GM18907 (cell line): ENCODE results near the gene ZFP90.
"Not testable (repeated sequence)": the region's sequence is repeated elsewhere in the genome, so short reads cannot be mapped to it uniquely, and the experiment has no call there.

Experiments used
- ATAC-seq: cut with Tn5 transposase; IDR thresholded peaks from one replicate; pipeline ENCODE4 v1.9.1; 2021; ENCODE audit warnings: mild to moderate bottlenecking, moderate library complexity; ENCODE audit not compliant: unreplicated experiment

Gene ZFP90

DNA sequence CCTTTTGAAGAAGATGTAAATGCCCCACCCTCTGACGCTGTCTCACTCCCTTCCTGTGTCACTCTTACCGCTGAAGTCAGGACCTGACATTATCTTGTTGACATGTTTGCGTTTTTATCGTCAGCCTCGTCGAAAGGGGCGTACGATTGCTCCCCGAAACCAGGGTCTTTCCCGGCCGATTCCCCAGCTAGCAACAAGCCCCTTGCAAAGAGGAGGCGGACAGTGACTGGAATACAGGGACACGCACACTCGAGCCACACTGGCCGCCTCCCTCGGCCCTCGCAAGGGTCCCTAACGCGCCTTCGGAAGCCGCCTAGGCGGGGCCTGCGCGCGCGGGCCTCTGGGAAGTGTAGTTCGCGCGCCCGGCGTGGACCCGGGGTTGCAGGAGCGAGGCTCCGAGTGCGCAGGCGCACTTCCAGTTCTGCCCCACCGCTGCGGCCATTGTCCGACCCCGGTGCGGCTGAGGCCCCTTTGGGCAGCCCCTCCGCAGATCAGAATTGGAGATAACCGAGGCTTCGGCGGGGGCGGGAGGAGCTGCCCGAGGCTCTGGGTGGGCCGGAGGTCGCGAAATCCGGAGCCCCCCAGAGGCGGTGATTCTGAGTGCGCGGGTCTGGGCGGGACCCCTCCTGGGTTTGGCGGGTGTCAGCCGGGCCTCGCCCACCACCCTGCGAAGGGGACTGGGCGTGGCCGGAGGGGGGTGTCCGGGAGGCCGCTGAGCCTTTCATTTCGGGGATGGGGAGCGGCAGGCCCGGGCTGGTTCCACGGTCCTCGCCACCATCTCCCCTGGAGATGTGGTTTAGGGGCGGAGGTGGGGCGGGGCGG lies at the start of gene ZFP90:
ZFP90 (plus strand) TSS at position 412 of the 822 bp plus-strand sequence. CDS start 502 bp downstream, outside the sequence.
- ATAC-seq, result peak; percentile 81

DNA sequence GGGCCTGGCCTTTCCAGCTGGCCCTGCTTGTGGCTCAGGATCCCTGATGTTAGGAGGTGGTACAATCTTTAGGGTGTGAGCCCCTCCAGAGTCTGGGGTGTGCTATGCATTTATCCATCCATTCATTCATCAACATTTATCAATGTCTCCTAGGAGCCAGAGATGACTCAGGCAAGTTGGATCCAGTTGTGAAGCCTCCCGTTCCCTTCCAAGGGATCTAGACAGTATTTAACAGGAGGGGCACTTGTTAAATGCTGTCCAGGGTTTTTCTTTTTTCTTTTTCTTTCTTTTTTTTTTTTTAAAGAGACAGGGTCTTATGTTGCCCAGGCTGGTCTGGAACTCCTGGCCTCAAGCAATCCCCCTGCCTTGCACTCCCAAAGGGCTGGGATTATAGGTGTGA lies 48.7 kb upstream of the ZFP90 start:
- ATAC-seq, result no peak

DNA sequence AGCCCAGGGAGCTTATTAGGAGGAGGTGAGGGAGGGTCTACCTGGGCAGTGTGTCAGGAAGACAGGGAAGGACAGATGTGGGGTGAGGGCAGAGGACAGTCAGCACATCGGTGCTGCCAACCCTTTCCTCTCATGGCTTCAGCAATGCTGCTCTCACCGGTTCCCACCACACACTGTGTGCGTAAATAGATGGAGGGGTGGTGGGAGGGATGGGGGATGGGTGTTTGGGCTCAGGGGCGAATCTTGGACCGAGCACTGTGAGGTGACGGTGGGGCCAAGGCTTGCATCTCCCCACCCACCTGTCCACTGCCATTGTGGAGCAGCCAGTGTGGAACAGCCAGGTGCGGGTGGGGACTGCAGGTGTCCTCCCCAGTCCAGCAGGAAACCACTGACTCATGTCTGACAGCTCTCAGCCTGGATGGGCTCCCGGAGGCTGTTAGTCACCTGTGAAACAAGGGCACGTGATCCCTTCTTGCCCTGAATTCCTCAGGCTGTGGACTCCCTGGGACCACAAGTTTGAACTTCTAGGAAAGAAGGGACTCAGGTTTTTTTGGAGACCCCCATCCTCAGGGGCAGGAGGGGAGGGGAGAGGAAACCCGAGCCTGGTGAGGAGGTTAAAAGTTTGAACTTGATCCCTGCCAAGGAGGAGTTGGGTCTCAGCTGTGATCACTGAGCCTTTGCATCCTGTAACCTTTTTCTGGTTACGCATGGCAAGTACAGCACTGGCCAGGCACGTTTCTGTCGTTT lies 48.1 kb upstream of the ZFP90 start:
- no peak for ATAC-seq

DNA sequence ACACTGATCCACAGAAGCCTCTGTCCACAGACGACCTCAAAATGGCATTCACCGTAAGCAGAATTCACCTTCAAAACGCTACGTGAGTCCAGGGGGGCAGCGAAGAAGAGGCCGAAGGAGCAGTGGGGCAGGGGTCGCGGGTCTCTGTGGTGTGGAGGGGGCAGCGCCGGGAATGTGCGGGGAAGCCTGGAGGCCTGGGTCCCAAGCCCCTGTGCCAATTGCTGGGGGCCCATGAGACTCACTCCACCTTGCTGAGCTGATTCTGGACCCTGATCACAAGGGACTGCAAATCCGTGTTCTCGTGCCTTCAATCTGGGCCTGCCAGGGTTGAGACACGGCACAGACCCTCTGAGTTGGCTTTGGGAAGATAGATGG lies 47.5 kb upstream of the ZFP90 start:
- no peak for ATAC-seq

DNA sequence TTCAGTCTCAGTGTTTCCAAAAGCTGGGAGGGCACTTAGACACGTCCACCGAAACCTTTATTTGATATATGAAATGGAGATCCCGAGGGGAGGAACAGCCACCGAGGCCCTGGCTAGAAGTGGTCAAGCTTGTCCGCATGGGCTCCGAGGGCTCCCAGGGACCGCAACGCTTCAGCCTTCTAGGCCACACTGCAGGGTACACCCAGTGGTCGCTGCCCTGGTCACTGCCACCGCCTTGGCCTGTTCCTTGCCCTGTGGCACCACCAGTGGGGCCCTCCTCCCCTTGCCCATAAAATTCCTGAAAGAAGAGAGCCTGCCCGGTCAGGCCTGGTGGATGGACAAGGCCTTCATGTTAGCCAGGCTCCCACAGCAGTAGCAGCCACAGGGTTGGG lies 46.9 kb upstream of the ZFP90 start:
- ATAC-seq, result no peak

DNA sequence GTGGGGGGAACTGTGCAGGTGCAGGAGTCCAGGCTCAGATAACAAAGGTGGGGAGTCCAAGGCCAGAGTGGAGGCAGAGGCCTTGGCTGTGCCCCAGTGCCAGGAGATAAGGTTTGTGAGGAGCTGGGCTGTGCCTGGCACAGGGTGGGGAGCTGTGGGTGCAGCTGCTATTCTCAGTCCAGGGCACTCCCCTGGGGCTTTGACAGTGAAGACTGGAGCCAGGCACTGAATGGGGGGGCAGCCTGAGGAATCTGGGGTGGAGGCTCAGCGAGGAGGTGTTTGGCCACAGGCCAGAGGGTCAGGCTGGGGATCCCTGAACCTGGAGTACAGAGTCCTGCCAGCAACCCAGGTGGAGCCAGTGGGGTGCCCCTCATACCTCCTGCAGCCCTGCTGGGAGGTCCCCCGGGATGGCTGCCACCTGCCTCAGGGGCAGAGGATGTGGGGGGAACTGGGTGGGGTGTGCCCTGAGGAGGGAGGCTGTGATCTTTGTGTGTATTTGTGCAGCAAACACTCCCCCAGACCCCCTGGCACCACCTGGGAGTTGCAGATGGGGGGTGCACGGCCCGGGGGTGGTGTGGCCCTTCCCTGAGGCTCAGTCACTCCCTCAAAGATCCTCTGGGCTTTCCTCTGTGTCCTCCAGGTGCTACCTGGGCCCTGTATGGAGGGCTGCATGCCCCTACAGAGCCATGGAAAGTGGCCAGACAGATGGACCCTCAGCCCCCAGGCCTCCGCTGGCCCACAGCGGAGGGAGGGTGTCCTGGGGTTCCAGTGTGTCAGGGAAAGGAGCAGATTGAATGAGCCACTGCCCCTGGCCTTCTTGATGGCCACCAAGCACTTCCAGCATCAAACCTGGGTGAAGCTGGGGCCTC lies 46.3 kb upstream of the ZFP90 start:
- no peak for ATAC-seq

DNA sequence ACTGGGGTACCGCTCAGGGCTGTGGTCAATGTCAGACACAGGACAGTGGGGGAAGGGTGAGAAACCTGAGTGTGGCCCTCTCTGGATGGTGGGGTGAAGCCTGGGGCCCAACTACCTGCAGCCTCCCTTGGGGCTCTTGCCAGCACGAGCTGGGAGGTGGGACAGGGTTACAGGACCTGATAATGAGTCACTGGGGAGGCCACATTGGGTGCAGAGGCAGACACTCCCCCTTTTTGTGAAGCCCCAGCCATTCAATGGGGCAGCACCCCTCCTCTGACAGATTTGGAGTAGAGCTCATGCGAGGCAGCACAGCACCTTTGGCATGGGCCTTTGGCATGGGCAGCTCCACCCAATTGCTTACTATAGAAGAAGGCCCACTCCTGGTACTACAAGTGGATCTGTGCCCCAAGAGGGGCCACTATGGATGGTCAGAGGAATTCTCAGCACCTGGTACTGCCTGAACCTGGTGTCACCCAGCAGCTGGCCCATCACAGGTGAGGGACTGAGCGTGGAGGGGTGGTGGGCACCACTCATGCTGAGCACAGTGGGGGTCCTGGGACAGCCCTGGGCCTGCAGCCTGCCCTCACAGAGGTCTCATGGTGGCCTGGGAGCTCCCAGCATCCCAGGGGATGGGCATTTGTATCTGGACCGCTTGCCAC lies 45.5 kb upstream of the ZFP90 start:
- no peak for ATAC-seq

DNA sequence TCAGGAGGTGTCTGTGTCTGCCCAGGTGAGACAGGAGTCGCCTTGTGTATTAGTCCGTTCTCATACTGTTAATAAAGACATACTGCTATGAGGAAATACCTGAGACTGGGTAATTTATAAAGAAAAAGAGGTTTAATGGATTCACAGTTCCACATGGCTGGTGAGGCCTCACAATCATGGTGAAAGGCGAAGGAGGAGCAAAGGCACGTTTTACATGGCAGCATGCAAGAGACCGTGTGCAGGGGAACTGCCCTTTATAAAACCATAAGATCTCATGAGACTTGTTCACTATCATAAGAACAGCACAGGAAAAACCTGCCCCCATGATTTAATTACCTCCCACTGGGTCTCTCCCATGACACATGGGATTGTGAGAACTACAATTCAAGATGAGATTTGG lies 44.8 kb upstream of the ZFP90 start:
- not testable (repeated sequence) for ATAC-seq

DNA sequence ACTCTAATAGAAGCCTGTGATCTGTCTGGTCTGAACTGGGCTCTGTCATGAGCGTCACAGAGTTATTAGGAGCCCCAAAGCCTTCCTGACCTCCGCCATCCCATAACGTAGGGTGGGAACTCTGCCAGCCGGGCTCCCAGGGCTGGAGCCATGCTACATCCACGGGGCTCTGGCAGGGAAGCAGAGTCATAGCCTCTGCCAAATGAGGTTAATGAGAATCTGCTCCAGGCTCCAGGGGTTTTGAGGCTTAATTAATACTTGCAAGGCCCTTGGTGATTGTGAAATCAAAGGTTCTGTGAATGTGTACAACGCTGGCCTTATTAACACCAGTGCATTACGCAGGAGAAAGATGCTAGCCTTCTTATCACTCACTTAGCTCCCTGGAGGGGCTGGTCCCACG lies 42.4 kb upstream of the ZFP90 start:
- no peak for ATAC-seq

DNA sequence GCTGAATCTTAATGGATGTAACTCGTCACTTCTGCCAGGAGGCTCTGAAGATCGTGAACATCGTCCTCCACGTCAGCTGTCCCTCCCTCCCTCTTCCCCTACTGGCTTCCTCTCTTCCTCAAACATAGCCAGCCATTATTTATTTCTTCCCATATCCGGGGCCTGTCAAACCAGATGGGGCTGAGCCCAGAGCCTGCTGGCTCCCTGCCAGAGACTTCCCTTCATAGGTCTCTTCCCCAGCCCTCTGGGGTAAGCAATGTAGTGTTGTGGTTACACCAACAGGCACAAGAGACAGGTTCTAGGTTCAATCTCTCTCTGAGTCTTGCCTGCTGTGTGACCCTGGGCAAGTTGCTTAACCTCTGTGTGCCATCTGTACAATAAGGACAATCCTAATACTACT lies 40.1 kb upstream of the ZFP90 start:
- ATAC-seq, result no peak

DNA sequence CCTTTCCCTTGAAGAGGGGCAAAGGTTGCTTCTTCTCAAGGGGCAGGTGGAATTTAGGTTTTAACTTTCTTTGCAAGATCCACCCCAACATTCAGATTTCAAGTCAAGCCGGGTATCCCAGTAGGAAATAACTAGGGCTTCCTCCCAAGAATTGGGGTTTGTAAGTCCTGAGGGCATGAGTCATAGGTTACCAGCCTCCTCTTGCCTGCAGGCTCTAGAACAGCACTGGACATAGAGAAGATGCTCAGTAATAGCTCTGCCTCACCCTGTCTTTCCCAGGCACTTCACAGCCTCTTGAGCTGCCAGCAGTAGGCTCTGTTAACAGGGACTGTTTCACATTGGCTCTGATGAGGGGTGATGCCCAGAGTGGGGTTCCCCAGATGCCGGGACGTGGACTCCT lies 35.8 kb upstream of the ZFP90 start:
- no peak for ATAC-seq

DNA sequence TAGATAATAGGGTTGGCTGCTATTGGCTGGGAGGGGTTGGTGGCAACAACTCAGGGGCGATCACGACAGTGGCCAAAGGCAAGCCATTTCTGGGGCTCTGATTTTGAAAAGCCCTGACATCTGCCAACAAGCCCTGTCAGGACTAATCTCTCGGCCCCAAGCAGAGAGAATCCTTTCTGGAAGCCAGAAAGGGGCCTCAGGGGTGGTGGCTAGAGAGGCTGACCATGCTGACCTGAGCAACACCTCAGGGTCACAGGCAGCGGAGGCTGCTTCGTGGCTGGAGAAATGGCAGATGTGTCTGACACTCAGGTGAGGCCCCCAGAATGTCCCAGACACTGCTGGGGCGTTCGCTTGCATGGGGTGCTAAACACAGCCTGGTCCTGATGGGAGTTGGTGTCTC lies 35.0 kb upstream of the ZFP90 start:
- no peak for ATAC-seq

DNA sequence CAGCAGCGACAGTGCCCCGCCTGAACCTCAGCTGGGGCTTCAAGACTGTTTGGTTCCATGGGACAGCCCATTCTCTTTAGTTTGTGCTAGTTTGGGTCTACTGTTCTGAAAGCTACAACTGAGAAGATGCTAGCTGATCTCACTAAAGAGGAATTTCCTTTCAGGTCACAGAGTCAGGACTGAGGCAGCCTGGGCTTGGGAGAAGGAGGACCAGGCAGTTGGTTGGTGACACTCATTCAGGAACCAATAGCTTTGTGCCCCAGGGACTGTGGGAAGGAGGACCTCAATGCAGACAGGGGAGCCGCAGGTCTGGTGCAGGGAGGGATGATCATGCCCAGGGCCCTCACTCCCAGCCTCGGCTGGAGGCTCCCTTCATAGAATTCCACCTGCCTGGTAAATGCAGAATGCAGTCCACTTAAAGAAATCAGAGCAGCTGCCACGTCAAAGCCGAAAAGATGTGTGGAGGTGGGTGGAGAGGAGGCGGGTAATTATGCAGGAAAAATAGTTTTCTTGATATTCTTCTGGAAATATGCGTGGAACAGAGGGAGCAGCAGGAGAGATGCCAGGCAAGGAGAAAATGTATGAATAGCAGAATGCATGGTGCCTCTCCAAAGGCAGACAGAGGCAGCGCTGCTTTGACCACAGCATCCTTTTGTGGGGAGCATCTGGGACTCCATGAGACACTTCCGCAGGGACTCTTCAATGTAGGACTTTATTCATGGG lies 32.6 kb upstream of the ZFP90 start:
- no peak for ATAC-seq

DNA sequence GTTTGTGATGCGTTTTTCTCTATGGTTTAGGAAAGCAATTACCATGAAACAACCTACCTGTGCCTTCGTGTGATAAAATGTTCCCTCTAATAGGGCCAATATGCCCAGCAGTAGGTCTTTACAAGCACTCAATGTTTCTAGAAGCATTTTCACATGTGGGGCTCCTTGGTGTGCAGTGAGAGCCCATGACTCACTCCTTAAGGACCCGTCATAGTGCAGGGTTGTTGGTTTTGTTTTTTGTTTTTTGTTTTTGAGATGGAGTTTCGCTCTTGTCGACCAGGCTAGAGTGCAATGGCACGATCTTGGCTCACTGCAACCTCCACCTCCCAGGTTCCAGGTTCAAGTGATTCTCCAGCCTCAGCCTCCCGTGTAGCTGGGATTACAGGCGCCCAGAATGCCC lies 31.1 kb upstream of the ZFP90 start:
- no peak for ATAC-seq

DNA sequence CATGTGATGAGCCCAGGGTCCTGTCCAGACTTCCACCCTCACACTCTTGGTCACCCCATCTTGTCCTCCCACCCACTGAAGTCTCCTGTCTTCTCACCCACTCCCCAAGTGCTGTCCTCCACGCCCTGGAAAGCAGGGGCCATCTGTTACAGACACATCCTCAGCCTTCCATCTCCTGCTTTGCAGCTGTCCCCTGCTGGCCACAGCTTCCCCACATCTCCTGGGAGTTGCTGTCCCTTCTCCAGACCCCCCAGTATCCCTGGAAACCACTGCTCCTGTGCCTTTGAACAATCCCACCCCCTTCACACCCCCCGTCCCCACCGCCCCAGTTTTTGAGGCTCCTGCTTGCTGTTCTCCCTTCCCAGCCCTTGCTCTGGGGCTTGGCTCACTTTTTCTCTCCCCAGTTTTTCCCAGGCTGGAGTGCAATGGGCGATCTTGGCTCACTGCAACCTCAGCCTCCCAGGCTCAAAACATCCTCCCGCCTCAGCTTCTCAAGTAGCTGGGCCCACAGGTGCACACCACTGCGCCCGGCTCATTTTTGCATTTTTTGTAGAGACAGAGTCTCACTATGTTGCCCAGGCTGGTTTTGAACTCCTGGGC lies 30.4 kb upstream of the ZFP90 start:
- ATAC-seq, result no peak

DNA sequence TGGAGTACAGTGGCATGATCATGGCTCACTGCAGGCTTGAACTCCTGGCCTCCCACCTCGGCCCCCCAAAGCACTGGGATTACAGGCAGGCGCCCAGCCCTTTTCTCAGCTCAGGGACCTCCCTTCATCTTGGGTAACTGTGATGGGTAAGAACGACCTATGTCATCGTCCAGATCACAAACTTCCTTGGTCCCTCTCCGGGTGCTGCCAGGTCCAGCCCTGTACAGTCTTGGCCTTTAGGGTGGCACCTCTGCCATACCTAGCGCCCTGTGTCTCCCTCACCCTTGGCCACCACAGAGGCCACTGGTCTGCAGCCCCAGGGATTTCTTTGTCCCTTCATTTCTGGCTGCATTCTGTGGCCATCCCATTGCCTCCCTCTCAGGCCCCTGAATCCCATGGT lies 29.7 kb upstream of the ZFP90 start:
- ATAC-seq, result no peak

DNA sequence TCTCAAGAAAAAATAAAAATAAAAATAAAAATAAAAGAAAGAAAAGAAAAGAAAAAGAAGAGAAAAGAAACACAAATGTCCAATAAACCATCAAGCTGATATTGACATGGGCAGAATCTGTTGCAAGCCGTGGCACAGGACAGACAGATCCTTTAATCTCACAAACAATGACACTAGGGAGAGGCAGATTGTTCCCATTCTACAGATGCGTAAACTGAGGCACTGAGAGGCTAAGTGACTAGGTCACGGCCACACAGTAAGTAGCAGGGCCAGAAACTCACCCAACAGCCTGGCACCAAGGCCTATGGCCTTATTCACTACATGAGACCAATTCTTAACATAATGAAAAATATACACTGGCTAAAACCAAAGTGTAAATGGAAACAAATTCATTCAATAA lies 28.3 kb upstream of the ZFP90 start:
- no peak for ATAC-seq

DNA sequence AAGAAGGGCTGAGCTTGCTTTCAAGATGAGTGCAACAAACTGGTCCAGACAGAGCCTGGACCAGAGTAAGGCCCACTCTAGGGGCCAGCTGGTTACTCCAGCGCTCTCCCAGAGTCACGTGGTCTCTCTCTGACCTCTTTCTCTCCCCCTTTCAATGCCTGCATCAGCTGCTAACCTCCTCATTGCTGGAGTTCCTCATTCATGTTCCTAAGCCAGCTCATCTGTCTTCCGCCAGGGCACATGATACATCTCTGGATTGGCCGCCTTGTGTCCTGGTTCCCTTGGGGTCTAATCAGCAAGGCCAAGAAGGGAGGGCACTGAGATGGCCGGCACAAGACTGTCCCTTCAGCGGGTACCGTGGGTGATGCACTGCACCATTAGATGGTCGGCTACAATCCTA lies 26.9 kb upstream of the ZFP90 start:
- no peak for ATAC-seq

DNA sequence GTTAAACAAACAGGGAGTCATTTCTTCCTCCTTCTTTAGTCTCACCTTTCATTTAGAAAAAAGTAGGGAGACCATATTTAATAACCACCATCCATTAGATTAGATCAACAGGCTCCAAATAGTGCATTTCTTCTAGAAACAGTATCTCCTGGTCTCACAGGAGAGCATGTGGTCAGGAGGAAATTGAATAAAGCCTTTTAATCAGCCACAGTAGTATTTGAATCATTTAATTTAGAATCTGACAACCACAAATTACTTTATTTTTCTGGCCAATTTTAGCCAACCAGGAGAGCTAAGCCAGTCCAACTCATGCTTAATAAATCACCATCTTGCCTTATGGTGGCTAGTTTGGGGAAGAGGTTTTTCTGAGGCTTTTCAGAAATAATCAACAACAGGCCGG lies 26.3 kb upstream of the ZFP90 start:
- ATAC-seq, result no peak

DNA sequence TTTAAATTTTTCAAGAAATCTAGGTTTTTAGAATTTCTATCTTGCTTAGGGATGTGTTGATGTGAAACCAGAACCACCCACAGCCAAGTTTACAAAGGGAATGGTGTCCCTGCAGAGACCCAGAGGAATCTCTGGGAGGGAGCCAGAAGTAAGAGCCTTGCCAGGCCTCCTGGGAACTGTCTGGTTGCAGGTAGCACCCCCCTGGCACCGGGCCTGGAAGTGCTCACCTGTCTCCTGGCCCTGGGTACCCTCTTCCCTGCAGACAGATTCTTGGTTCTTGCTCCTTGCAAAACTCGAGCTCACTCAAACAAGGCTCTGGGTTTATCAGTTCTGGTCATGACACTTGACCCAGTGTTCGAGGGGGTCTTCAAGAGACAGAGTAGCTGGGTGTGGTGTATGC lies 24.6 kb upstream of the ZFP90 start:
- no peak for ATAC-seq
